Kidney epithelial cell (primary cell): Measurements from ENCODE around the gene MX2. TPM values are rescaled to one million over a fixed set of nuclear protein-coding genes. Genes with fewer than 3 reads are reported as not detected.

Experiments
- DNase-seq: peaks from one replicate; pipeline ENCODE4 v3.0.0-alpha.2; 2010; ENCODE audit warnings: low read depth
- H3K27me3 ChIP-seq: 2 replicates; pipeline ENCODE4 v1.6.0; 2011; ENCODE audit warnings: low read length; ENCODE audit not compliant: control insufficient read depth, insufficient read depth
- H3K36me3 ChIP-seq: 2 replicates; pipeline ENCODE4 v1.5.1; 2011; ENCODE audit warnings: low read length; ENCODE audit not compliant: control insufficient read depth, insufficient read depth
- H3K4me3 ChIP-seq: 2 replicates; pipeline ENCODE4 v1.5.1; 2011; ENCODE audit warnings: low read depth, mild to moderate bottlenecking, control low read depth, low read length
- CTCF ChIP-seq: IDR thresholded peaks from 2 replicates; pipeline ENCODE4 v1.5.1; 2011; ENCODE audit warnings: mild to moderate bottlenecking, moderate library complexity, low read length, control low read depth, inconsistent platforms; ENCODE audit not compliant: insufficient read depth, poor library complexity, severe bottlenecking
- total RNA-seq: library from RNA; depleted of rRNA; stranded (reverse); fragments of >200 nt; gene quantifications from 2 replicates; pipeline ENCODE4 v1.2.3, GENCODE V29; 2015

MX2 gene
- total RNA-seq, 1 donor from 2014 or later, result 1.4 TPM

- no peaks in the 10 kb centered on the region for H3K36me3 ChIP-seq
- peaks cover 11% of the 10 kb centered on the region for H3K27me3 ChIP-seq
- H3K4me3 ChIP-seq, result no peak overlapping the region
- DNase-seq, result no peak
- no peak for TF ChIP-seq CTCF
These were observed 8.4 kb downstream of the MX2 start for GRCh38 chr21:41369920-41370839.

DNA sequence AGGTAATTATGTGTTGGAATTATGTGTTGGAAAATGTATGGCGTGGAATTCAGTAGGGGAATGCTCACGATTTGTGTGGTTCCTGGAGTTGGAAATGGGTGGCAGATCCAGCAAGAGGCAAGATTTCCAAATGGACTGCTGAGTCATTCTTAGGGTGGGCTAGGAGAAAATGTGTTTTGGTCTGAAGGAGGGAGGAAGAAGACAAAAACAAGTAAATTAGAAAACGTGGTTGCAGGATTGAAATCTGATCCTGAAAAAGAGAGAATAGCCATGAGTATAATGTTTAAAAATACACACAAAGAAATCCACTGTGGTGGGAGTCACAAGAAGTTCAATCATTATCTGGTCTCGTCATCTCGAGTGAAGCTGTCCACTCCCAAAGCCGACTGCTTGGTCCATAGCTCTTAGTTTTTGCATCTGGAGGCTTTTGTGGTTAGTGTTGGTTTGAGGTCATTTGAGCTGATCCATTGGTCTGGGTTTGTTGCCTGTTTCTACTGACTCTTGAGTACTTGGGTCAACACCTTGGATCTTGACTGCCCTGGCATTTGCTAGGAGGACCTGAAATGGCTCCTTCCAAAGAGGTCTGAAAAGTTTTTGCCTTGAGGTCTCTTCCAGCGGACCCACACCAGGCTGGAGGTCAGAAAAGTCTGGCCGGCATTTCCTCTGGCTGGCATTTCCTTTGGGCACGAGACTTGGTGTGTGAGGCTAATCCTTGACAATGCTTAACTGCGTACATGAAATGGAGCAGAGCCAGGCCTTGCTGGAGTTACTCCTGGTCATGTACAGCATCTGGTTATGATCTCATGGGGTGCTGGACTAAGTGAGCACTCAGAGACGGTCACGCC lies 9.2 kb downstream of the MX2 start:
- H3K36me3 ChIP-seq, result no peaks in the 10 kb centered on the region
- H3K4me3 ChIP-seq, result no peak overlapping the region
- peaks cover 11% of the 10 kb centered on the region for H3K27me3 ChIP-seq
- TF ChIP-seq CTCF, result no peak
- DNase-seq, result no peak

GRCh38 chr21:41371685-41372030 lies 9.8 kb downstream of the MX2 start:
- Histone ChIP-seq H3K36me3 (no peaks in the 10 kb centered on the region), H3K4me3 (no peak overlapping the region), H3K27me3 (peaks cover 11% of the 10 kb centered on the region)
- no peak for DNase-seq
- TF ChIP-seq CTCF, result no peak

- DNase-seq, result no peak
- no peaks in the 10 kb centered on the region for H3K36me3 ChIP-seq
- H3K27me3 ChIP-seq, result peaks cover 13% of the 10 kb centered on the region
- TF ChIP-seq CTCF, result no peak
- no peak overlapping the region for H3K4me3 ChIP-seq
These were observed 11.4 kb downstream of the MX2 start for GRCh38 chr21:41373253-41373652.

DNA sequence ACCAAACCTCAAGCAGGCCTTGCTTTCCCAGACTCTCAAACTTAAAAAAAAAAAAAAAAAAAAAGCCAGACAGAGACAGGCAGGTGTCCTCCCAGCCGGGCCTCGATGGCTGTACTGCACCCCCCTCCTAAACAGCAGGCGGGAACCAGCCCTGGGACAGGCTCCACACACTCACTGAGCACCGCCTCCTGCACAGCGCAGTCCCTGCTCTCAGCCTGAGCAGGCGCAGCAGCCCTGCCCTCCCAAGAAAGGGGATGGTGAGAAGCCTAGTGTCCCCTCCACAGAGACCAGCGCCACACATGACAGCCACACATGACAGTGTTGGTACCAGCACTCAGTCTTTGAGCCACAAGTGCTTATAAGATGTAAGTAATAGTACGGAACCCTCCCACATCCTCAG lies 11.9 kb downstream of the MX2 start:
- no peak for DNase-seq
- peaks cover 11% of the 10 kb centered on the region for H3K27me3 ChIP-seq
- H3K36me3 ChIP-seq, result no peaks in the 10 kb centered on the region
- TF ChIP-seq CTCF, result no peak
- H3K4me3 ChIP-seq, result no peak overlapping the region
